ENCODE measurements around the gene CGGBP1. TPM values are rescaled to one million over a fixed set of nuclear protein-coding genes. Genes with fewer than 3 reads are reported as not detected.
A peak's percentile ranks its signal among the peaks of the same experiment; 100 is the strongest.

Gene CGGBP1
- total RNA-seq, 1 donor: 81.2 TPM

GRCh38 chr3:88040529-88040928 is 18.3 kb downstream of the CGGBP1 start:
- H3K4me3 ChIP-seq (ENCODE audit: low read depth, low read length): no peak overlapping the region
- TF ChIP-seq, protein P1, sequence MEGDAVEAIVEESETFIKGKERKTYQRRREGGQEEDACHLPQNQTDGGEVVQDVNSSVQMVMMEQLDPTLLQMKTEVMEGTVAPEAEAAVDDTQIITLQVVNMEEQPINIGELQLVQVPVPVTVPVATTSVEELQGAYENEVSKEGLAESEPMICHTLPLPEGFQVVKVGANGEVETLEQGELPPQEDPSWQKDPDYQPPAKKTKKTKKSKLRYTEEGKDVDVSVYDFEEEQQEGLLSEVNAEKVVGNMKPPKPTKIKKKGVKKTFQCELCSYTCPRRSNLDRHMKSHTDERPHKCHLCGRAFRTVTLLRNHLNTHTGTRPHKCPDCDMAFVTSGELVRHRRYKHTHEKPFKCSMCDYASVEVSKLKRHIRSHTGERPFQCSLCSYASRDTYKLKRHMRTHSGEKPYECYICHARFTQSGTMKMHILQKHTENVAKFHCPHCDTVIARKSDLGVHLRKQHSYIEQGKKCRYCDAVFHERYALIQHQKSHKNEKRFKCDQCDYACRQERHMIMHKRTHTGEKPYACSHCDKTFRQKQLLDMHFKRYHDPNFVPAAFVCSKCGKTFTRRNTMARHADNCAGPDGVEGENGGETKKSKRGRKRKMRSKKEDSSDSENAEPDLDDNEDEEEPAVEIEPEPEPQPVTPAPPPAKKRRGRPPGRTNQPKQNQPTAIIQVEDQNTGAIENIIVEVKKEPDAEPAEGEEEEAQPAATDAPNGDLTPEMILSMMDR (IDR thresholded peaks at IDR 0.05; ENCODE audit: insufficient read depth, low read depth, low read length): no peak
- DNase-seq (ENCODE audit: low read depth): no peak

GRCh38 chr3:88038566-88038965 is 20.2 kb downstream of the CGGBP1 start:
- TF ChIP-seq, protein P1 (IDR thresholded peaks at IDR 0.05; ENCODE audit: insufficient read depth, low read depth, low read length): no peak
- no peak overlapping the region for H3K4me3 ChIP-seq (ENCODE audit: low read depth, low read length)
- peak; percentile 27 for DNase-seq (ENCODE audit: low read depth)

DNA sequence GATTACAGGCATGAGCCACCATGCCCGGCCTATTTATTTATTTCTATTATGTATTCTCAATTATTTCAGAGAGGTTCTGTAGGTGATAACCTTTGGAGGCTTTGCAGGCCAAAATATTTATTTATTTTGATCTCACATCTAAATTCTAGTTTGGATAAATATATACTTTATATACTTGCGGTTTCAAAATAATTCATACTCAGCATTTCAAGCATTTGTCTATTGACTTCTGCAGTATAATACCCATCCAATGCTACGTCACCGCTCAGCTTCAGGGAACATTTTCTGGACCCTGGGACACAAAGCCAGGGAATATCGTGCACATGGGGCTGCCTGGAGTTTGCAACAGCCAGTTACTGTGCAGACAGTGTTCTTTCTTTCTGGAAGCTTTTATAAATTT is 22.6 kb downstream of the CGGBP1 start:
- TF ChIP-seq, protein P1 (IDR thresholded peaks at IDR 0.05; ENCODE audit: insufficient read depth, low read depth, low read length): no peak
- H3K4me3 ChIP-seq (ENCODE audit: low read depth, low read length): no peak overlapping the region
- no peak for DNase-seq (ENCODE audit: low read depth)

GRCh38 chr3:88034491-88035275 is 24.1 kb downstream of the CGGBP1 start:
- H3K4me3 ChIP-seq (ENCODE audit: low read depth, low read length): no peak overlapping the region
- TF ChIP-seq, protein P1 (IDR thresholded peaks at IDR 0.05; ENCODE audit: insufficient read depth, low read depth, low read length): no peak
- no peak for DNase-seq (ENCODE audit: low read depth)

DNA sequence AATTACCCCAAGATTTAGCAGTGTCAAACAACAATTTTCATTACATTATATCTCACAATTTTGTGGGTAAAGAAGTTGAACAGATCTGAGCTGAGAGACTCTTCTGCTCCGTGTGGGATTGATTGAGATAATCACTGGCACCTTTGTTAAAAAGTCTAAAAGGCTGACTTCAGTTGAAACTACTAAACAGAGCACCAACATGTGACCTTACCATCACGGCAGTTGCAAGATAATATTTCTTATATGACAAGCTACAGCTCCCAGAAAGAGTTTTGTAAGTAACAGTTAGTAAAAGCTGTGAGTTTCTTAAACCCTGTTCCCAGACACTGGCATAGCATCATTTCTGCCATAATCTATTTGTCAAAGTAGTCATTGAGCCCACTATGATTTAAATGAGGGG is 25.0 kb downstream of the CGGBP1 start:
- DNase-seq (ENCODE audit: low read depth): no peak
- TF ChIP-seq, protein P1 (IDR thresholded peaks at IDR 0.05; ENCODE audit: insufficient read depth, low read depth, low read length): no peak
- H3K4me3 ChIP-seq (ENCODE audit: low read depth, low read length): no peak overlapping the region

GRCh38 chr3:88033079-88033478 is 25.7 kb downstream of the CGGBP1 start:
- no peak for DNase-seq (ENCODE audit: low read depth)
- TF ChIP-seq, protein P1 (IDR thresholded peaks at IDR 0.05; ENCODE audit: insufficient read depth, low read depth, low read length): no peak
- H3K4me3 ChIP-seq (ENCODE audit: low read depth, low read length): no peak overlapping the region

DNA sequence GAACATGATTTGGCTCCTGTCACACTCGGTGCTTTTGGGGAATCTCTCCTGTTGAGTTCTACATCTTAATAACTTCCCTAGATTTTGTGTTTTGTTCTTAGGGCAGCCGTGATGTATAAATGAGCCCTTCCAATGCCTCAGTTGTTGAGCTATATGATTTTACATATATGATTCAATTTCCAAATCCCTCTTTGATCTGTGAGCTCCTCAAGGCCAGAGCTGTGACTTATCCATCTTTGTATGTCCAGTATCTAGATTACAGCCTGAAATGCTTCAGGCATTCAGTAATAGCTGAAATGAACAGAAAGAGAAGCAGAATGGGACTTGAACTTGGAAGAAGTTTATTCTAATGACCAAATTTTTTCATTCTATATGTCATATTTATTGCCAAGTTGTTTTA is 26.6 kb downstream of the CGGBP1 start:
- TF ChIP-seq, protein P1 (IDR thresholded peaks at IDR 0.05; ENCODE audit: insufficient read depth, low read depth, low read length): no peak
- peak overlapping the region; percentile 51 for H3K4me3 ChIP-seq (ENCODE audit: low read depth, low read length)
- peak; percentile 7 for DNase-seq (ENCODE audit: low read depth)
